ENCODE results near the gene KCND3.

KCND3 gene

GRCh38 chr1:111886741-111887140 is 102.7 kb downstream of the KCND3 start:
- FAIRE-seq (no peak), DNase-seq (ENCODE audit: insufficient read length, low spot score) (no peak)

GRCh38 chr1:111884772-111885443 is 104.6 kb downstream of the KCND3 start:
- FAIRE-seq = no peak

GRCh38 chr1:111882986-111883560 is 106.4 kb downstream of the KCND3 start:
- no peak for FAIRE-seq
- DNase-seq (ENCODE audit: insufficient read length, low spot score) = no peak

More at GRCh38 chr1:111884772-111885443, 104.6 kb downstream of the KCND3 start:
- DNase-seq (ENCODE audit: insufficient read length, low spot score) = no peak

- DNase-seq (ENCODE audit: insufficient read length, low spot score) = no peak
- FAIRE-seq = no peak
Observed at GRCh38 chr1:111882559-111882958, 106.9 kb downstream of the KCND3 start.

GRCh38 chr1:111880881-111881837 is 108.3 kb downstream of the KCND3 start:
- DNase-seq (ENCODE audit: insufficient read length, low spot score) (no peak), FAIRE-seq (no peak)

- no peak for DNase-seq (ENCODE audit: insufficient read length, low spot score)
- no peak for FAIRE-seq
Observed at GRCh38 chr1:111879081-111879480, 110.4 kb downstream of the KCND3 start.

- FAIRE-seq (no peak), DNase-seq (ENCODE audit: insufficient read length, low spot score) (no peak)
Observed at GRCh38 chr1:111878649-111879048, 110.8 kb downstream of the KCND3 start.

GRCh38 chr1:111878091-111878490 is 111.4 kb downstream of the KCND3 start:
- DNase-seq (ENCODE audit: insufficient read length, low spot score) (no peak), FAIRE-seq (no peak)

GRCh38 chr1:111876631-111877030 is 112.8 kb downstream of the KCND3 start:
- FAIRE-seq (no peak), DNase-seq (ENCODE audit: insufficient read length, low spot score) (no peak)

GRCh38 chr1:111875640-111876039 is 113.8 kb downstream of the KCND3 start:
- DNase-seq (ENCODE audit: insufficient read length, low spot score) (no peak), FAIRE-seq (no peak)

- no peak for DNase-seq (ENCODE audit: insufficient read length, low spot score)
- FAIRE-seq = no peak
Observed at GRCh38 chr1:111873460-111874030, 115.9 kb downstream of the KCND3 start.

- FAIRE-seq (no peak), DNase-seq (ENCODE audit: insufficient read length, low spot score) (no peak)
Observed at GRCh38 chr1:111870181-111870580, 119.3 kb downstream of the KCND3 start.

GRCh38 chr1:111867868-111868440 is 121.5 kb downstream of the KCND3 start:
- FAIRE-seq (no peak), DNase-seq (ENCODE audit: insufficient read length, low spot score) (no peak)

- DNase-seq (ENCODE audit: insufficient read length, low spot score) (no peak), FAIRE-seq (no peak)
Observed at GRCh38 chr1:111864862-111865261, 124.6 kb downstream of the KCND3 start.

GRCh38 chr1:111863401-111863800 is 126.1 kb downstream of the KCND3 start:
- no peak for FAIRE-seq

GRCh38 chr1:111862599-111862998 is 126.9 kb downstream of the KCND3 start:
- DNase-seq (ENCODE audit: insufficient read length, low spot score) = no peak

More at GRCh38 chr1:111863401-111863800, 126.1 kb downstream of the KCND3 start:
- DNase-seq (ENCODE audit: insufficient read length, low spot score) = no peak

GRCh38 chr1:111861523-111861922 is 127.9 kb downstream of the KCND3 start:
- no peak for FAIRE-seq
- no peak for DNase-seq (ENCODE audit: insufficient read length, low spot score)

More at GRCh38 chr1:111862599-111862998, 126.9 kb downstream of the KCND3 start:
- no peak for FAIRE-seq

GRCh38 chr1:111857194-111857651 is 132.2 kb downstream of the KCND3 start:
- DNase-seq (ENCODE audit: insufficient read length, low spot score) (no peak), FAIRE-seq (no peak)

- DNase-seq (ENCODE audit: insufficient read length, low spot score) (no peak), FAIRE-seq (no peak)
Observed at GRCh38 chr1:111856411-111857185, 132.9 kb downstream of the KCND3 start.

GRCh38 chr1:111855260-111855659 is 134.2 kb downstream of the KCND3 start:
- DNase-seq (ENCODE audit: insufficient read length, low spot score) = no peak
- no peak for FAIRE-seq
